NCI-H2196 treated with DMSO at 0.1 percent for 48 hours (cell line): ENCODE results near the gene PLD4.
"Not testable (repeated sequence)": the region's sequence is repeated elsewhere in the genome, so short reads cannot be mapped to it uniquely, and the experiment has no call there.

ENCODE experiments used
- DNase-seq: peaks from one replicate; lab custom pipeline; 2025; ENCODE audit not compliant: unreplicated experiment; lab: John Stamatoyannopoulos, UW

Gene PLD4, protein sequence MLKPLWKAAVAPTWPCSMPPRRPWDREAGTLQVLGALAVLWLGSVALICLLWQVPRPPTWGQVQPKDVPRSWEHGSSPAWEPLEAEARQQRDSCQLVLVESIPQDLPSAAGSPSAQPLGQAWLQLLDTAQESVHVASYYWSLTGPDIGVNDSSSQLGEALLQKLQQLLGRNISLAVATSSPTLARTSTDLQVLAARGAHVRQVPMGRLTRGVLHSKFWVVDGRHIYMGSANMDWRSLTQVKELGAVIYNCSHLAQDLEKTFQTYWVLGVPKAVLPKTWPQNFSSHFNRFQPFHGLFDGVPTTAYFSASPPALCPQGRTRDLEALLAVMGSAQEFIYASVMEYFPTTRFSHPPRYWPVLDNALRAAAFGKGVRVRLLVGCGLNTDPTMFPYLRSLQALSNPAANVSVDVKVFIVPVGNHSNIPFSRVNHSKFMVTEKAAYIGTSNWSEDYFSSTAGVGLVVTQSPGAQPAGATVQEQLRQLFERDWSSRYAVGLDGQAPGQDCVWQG

DNA sequence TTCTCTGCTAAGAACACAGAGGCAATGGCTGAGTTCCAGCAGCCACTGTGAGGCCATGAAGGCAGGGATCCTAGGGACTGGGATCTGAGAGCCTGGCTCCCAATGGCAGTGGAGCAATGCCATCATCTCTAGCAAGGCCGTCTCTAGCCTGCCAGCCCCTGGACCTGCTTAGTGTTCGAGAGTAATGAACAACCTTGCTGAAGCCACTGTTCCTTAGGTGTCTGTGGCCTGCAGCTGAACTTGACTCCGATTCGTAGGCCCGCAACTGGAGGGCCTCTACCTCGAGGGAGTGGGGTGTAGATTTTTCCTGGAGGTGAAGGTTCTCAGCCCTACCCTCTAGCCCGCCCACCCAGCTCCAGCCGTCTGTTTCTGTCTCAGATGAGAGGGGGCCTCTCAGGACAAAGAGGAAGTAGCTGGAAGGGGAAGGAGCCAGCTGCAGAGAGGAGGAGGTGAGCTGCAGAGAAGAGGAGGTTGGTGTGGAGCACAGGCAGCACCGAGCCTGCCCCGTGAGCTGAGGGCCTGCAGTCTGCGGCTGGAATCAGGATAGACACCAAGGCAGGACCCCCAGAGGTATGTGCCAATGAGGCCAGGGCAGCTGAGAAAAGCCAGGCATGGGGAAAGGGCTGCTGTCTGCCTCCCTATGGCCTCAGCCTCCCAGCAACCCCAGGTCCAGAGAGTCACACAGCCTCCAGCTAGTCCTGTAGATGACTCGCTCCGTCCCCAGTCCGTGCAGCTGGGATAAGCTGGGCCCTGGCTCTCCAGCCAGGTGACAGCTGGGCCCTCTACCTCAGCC lies at the start of gene PLD4:
PLD4 (plus strand) TSS at position 459 of the 793 bp plus-strand sequence. CDS start 2,262 bp downstream, outside the sequence.
- no peak for DNase-seq

DNA sequence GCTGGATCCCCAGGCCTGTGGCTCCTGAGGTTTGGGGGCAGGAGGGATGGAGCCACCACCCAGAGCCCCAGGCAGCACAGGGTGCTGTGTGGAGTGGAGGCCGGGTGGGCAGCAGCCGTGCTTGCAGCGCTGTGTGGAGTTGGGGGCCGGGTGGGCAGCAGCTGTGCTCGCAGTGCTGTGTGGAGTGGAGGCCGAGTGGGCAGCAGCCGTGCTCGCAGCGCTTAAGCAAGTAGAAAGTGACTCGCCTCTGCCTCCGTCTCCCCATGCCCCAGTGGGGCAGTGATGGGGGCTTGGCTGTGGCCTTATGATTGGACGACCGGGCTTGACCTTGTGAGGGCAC lies 49.3 kb upstream of the PLD4 start:
- DNase-seq, result no peak

DNA sequence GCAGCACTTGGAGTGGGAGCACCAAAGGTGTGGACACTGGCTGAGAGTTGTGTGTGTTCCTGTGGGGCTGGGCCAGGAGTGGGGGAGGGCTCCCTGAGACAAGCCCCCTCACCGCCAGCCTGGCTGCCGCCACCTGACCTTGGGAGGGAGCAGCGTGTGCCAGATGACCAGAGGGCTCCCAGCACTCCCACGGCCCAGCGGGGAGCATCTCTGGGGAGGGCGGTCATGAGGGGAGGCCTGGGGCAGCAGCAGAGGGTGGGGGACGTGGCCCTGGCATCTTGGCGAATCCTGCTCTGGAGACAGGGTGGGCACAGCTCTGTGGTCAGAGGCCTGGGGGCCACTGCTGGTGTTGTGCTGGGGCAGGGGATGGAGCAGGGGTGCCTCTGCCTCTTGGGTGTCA lies 48.9 kb upstream of the PLD4 start:
- no peak for DNase-seq

DNA sequence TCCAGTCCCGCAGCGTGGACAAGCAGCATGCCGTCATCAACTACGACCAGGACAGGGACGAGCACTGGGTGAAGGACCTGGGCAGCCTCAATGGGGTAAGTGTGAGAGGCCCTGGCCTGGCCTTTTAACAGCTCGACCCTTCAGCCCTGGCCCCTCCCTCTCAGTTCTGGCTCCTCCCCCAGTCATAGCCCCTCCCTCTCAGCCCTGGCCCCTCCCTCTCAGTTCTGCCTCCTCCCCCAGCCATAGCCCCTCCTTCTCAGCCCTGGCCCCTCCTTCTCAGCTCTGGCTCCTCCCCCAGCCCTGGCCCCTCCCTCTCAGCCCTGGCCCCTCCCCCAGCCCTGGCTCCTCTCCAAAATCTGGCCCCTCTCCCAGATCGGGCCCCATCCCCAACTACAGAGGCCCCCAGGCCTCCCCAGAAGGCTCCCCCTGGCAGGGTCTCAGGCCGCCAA lies 48.4 kb upstream of the PLD4 start:
- DNase-seq, result no peak

DNA sequence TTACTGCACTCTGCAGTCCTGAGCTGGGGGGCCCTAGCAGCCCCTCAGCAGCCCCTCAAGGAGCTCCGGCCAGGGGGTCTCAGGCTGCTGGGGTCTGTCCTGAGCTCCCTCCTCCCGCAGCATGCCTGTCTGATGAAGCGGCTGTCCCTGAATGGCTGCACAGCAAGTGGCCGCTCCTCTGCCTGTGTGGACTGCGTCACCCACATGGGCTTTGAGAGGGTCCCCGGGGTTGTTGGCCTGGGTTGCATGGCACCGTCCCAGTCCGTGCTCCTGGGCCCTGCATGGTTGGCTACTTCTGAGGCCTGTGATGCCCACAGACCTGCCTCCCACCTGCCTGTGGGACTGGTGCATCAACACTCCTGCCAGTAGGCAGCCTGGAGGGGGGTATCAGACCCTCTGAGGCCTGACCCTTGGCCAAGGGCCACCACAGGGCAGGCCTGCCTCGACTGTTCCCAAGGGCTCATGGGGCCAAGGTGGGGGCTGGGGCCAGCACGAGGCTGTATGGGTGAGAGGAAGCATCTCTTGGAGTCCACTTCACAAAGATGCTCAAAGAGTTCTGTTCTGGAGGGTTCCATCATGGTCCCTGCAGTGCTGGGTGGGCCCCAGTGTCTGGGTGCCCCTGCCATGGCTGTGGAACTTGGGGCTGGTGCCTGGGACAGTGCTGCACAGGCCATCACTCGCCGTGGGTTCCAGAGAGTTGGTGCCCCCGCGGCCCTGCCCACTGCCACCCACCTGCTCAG lies 47.4 kb upstream of the PLD4 start:
- no peak for DNase-seq

- DNase-seq, result no peak
These were observed 46.7 kb upstream of the PLD4 start for GRCh38 chr14:104877806-104878550.

DNA sequence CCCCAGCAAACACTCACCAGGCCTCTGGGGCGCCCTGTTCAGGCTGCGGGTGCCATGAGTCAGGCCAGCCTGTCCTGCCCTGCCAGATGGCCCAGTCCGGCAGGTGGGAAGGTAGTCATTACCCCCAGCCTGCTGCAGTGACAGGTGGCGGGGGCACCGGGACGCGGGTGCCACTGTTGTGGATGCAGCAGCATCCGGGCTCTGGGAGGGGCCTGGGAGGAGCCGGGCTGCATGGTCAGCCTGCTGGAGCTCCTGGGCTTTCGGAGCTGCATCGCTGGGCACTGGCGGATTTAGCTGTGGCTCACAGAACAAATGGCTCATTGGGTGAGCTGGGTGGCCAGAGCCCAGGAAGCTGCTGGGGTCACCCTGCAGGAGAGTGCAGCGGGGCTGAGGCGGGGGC lies 46.1 kb upstream of the PLD4 start:
- no peak for DNase-seq

GRCh38 chr14:104879201-104879982 lies 45.3 kb upstream of the PLD4 start:
- no peak for DNase-seq

DNA sequence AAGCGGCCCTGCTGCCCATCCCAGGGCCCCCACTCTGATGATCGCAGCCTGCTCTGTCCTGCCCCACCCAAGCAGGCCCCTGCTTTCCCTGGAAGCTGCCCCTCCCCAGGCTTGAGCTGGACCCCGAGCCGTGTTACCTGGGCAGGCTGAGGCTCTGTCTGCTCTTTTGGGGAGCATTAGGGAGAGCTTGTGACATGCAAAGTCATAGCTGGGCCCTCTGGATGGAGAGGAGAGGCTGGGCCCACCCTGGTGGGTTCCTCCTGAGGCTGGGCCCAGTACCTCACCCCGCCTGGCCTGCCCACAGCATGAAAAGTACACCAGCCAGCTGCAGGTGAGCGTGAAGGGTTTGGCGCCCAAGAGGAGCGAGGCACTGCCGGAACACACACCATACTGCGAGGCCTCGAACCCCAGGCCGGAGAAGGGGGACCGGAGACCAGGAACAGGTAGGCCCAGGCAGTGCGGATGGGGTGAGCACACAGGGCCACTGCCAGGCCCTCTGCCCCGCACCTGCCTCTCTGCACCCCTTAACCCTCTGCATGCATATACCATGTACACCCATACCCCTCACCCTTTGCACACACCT lies 44.6 kb upstream of the PLD4 start:
- no peak for DNase-seq

DNA sequence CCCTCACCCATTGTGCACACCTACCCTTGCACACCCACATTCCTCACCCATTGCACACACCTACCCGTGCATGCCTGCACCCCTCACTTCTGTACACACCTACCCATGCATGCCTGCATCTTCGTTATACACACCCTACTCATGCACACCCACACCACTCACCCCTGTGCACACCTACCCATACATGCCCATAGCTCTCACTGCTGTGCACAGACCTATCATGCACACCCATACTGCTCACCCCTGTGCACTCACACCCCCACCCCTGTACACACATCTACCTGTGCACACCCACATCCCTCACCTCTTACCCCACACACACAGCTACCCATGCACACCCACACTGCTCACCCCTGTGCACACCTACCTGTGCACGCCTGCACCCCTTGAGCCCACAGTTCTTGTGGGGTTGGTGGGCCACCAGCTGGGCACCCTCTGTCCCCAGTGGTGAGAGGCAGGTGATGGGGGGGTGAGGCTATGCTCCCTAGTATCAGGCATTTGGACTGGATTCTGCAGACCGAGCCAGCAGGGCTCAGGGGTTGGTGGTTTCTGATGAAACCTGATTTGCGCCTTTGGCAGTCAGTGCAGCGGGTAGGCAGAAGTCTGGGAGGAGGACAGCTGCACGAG lies 44.0 kb upstream of the PLD4 start:
- no peak for DNase-seq

- peak; percentile 39 for DNase-seq
These were observed 43.2 kb upstream of the PLD4 start for GRCh38 chr14:104881369-104881979.

DNA sequence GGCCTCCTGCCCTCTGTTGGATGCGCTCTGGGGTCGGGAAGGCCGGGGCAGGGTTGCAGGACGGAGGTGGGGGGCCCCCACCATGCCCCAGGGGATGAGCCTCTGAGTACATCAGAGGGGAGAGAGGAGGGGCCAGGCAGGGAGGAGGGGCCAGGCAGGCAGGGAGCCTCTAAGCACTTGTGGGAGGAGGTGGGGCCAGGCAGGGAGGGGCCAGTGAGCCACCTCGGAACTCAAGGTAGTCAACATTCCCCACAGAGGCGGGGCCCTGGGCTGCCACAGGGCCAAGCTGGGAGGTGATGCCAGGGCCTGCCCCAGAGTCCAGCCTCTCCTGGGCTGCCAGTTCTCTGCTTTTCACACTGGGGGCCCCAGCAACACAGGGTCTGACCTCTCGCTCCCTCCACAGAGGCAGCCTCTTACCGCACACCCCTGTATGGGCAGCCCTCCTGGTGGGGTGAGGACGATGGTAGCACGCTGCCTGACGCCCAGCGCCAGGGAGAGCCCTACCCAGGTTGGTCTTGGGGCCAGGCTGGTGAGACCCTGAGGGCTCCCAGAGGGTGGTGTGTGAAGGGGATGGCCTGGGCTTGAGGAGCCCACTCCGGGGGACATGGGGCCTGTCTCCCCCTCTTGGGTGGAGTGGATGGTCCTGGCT lies 42.2 kb upstream of the PLD4 start:
- peak; percentile 33 for DNase-seq

GRCh38 chr14:104882991-104883660 lies 41.6 kb upstream of the PLD4 start:
- DNase-seq, result no peak

DNA sequence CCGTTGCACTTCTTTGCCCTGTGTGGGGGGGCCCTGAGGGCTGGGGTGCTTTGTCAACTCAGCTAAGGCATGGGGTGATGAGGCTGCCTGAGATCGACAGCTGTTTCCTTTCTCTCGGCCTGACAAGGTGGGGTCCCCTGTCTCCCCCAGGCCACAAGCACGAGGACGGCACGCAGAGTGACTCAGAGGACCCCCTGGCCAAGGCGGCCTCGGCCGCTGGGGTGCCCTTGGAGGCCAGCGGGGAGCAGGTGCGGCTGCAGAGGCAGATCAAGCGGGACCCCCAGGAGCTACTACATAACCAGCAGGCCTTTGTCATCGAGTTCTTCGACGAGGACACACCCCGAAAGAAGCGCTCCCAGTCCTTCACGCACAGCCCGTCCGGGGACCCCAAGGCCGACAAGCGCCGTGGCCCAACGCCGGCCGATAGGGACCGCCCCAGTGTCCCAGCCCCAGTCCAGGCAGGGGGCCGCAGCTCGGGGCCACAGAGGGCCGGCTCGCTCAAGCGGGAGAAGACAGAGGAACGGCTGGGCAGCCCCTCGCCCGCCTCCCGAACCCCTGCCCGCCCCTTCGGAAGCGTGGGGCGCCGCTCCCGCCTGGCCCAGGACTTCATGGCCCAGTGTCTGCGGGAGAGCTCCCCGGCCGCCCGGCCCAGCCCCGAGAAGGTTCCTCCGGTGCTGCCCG lies 40.9 kb upstream of the PLD4 start:
- no peak for DNase-seq

- not testable (repeated sequence) for DNase-seq
These were observed 40.3 kb upstream of the PLD4 start for GRCh38 chr14:104884381-104884780.

DNA sequence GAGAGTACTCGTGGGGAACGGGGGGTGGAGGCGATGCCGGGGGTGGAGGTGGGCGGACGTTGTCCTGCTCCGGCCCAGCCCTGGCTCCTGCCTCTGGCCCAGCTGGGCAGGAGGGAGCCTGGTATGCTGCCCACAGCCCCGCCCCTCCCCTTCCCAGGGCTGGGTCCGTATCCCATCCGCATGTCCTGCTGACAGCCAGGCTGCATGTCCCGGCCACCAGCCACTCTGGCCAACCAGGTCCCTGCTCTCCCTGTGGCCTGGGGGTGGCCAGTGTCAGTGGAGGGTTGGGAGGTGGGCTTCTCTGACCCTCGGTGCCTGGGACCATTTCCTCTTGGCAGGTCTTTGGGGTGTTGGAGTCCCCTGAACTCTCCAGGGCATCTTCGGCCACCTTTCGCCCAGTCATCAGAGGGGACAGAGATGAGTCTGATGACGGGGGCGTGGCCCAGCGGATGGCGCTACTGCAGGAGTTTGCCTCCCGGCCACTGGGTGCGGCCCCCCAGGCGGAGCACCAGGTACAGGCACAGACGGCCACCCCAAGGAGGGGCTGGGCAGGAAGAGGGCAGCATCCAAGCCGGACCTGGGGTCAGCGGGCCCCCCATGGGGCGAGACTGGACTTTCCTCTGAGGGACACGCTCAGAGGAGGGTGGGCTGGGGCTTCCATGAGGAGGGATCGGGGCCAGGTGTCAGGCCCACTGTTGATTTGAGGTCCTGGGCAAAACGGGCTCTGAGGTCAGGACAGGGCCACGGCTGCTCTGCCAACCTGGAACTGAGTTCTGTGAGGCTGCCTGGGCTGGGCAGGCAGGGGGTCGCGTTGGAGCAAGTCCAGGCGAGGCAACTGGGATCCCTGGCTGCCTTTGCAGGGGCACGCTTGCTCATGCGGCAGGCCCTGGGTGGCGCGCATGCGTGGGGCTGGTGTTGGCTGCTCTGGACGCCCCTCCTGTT lies 39.4 kb upstream of the PLD4 start:
- no peak for DNase-seq
